Stomach (tissue), 9 donors: ENCODE data around the gene IPCEF1. TPM values are rescaled to one million over a fixed set of nuclear protein-coding genes. Genes with fewer than 3 reads are reported as not detected.

ENCODE experiments used
- DNase-seq, 2 donors: peaks; one replicate each; pipeline versions ENCODE4 v3.0.0 to v3.0.0-alpha.2; 2013 to 2019
- H3K27ac ChIP-seq, 5 donors: fragments of 200-600 bp in 4 of 5; sonication (generic) in 4 of 5; one replicate each; pipeline ENCODE4 v1.5.1; 2013 to 2019; ENCODE audit warnings: mild to moderate bottlenecking in 1 of 5, moderate library complexity in 1 of 5
- H3K27me3 ChIP-seq, 3 donors: fragments of 200-600 bp; sonication (generic); one replicate each; pipeline ENCODE4 v1.5.1; 2017 to 2019; ENCODE audit warnings: mixed run types in 1 of 3
- H3K36me3 ChIP-seq, 4 donors: fragments of 200-600 bp; sonication (generic); 1 replicate in 3 of 4; 2 replicates in 1 of 4; pipeline ENCODE4 v1.5.1; 2016 to 2019
- H3K4me1 ChIP-seq, 4 donors: fragments of 200-600 bp; sonication (generic); one replicate each; pipeline ENCODE4 v1.5.1; 2016 to 2019
- H3K4me3 ChIP-seq, 4 donors: fragments of 200-600 bp; sonication (generic) in 3 of 4; one replicate each; pipeline ENCODE4 v1.5.1; 2016 to 2019; ENCODE audit warnings: mild to moderate bottlenecking in 1 of 4
- H3K9me3 ChIP-seq, 4 donors: fragments of 200-600 bp; sonication (generic); one replicate each; pipeline ENCODE4 v1.5.1; 2016 to 2019
- EP300 ChIP-seq: sonication (generic); formaldehyde crosslinking; IDR thresholded peaks from one replicate; pipeline ENCODE4 v1.6.1; 2017; ENCODE audit warnings: antibody characterized with exemption
- POLR2A ChIP-seq, 4 donors: fragments of 450-650 bp; IDR thresholded peaks; one replicate each; pipeline ENCODE4 v1.6.1; 2016; ENCODE audit warnings: antibody characterized with exemption in 4 of 4, control low read depth in 2 of 4, mild to moderate bottlenecking in 1 of 4, moderate library complexity in 1 of 4
- POLR2AphosphoS5 ChIP-seq, 3 donors: sonication (generic); formaldehyde crosslinking; IDR thresholded peaks; one replicate each; pipeline ENCODE4 v1.6.1; 2016; ENCODE audit warnings: antibody characterized with exemption in 3 of 3
- WGBS, 5 donors: extraction: QIAGEN DNeasy Blood & Tissue Kit in 3 of 5; methylation state at CpG; one replicate each; pipeline versions ENCODE4 v1.1.5 to v1.1.7; 2013 to 2018; 5-methylcytosine and 5-hydroxymethylcytosine counted together
- intact Hi-C: fragments of 100-400 bp; cut with DNase I; formaldehyde crosslinking; loops from one replicate; pipeline ENCODE4 v1.15.1; 2023; ENCODE audit warnings: low total_unique reads
- polyA plus RNA-seq, 3 donors: library from polyadenylated mRNA; stranded (reverse); fragments of 200-250 nt; gene quantifications; one replicate each; pipeline ENCODE4 v1.2.3, GENCODE V29; 2013
- total RNA-seq, 5 donors: library from RNA; depleted of rRNA; stranded (reverse); fragments of >200 nt; gene quantifications; one replicate each; pipeline versions ENCODE4 v1.1.0 to v1.2.3, GENCODE V29; 2014 to 2016
- TF ChIP-seq, protein P1 (sequence below), 7 experiments: fragments of 450-650 bp in 4 of 7; fragments of 200-600 bp in 3 of 7; sonication (generic) in 3 of 7; IDR thresholded peaks; one replicate each; pipeline ENCODE4 v1.5.1; 2016 to 2019; ENCODE audit warnings: antibody characterized with exemption in 7 of 7, control low read depth in 2 of 7, mild to moderate bottlenecking in 1 of 7
- donor health status: healthy with polysubstance abuse.
- donor health status: Bipolar disorder and iron deficiency.
- donor health status: healthy.

IPCEF1 gene
- total and polyA plus RNA-seq, 8 donors, result under 0.01 to 47.1 (median 1.4) TPM; not detected in 2

DNA sequence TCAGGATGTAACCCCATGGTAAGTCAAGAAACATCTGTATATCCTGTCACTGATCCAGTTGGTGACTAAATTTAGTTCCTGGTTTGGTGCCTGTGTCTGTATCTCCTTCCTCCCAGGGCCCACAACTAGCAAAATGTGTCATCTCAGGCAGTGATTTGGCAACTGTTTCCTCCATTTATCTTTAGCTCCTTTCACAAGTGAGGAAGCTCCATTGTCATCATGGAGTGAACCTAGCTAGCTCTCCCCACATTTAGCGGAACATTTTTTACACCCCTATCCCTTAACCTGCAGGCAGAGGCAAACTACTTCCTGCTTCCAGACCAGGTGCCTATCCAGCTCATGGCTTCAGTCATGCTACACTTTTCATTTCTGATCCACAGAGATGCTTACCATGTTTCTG lies 99.5 kb downstream of the IPCEF1 start:
- H3K36me3 ChIP-seq, result no peaks in the 10 kb centered on the region
- no peak overlapping the region for H3K27ac ChIP-seq
- no peak for DNase-seq
- TF ChIP-seq POLR2A (IDR thresholded peaks at IDR 0.05) (no peak), POLR2AphosphoS5 (IDR thresholded peaks at IDR 0.05) (no peak), EP300 (no peak)
- TF ChIP-seq, protein P1, sequence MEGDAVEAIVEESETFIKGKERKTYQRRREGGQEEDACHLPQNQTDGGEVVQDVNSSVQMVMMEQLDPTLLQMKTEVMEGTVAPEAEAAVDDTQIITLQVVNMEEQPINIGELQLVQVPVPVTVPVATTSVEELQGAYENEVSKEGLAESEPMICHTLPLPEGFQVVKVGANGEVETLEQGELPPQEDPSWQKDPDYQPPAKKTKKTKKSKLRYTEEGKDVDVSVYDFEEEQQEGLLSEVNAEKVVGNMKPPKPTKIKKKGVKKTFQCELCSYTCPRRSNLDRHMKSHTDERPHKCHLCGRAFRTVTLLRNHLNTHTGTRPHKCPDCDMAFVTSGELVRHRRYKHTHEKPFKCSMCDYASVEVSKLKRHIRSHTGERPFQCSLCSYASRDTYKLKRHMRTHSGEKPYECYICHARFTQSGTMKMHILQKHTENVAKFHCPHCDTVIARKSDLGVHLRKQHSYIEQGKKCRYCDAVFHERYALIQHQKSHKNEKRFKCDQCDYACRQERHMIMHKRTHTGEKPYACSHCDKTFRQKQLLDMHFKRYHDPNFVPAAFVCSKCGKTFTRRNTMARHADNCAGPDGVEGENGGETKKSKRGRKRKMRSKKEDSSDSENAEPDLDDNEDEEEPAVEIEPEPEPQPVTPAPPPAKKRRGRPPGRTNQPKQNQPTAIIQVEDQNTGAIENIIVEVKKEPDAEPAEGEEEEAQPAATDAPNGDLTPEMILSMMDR (IDR thresholded peaks at IDR 0.05), result no peak
- intact Hi-C loops, result no loop called here
- H3K9me3 ChIP-seq, result peaks cover 0 to 4% (median 0%) of the 10 kb centered on the region in 4 donors
- peaks cover 0 to 15% (median 1%) of the 10 kb centered on the region in 4 donors for H3K4me1 ChIP-seq
- WGBS, 5 donors, result 72 to 91% (median 83%) methylated on average over 1 of the region's 1 CpG
- no peak overlapping the region for H3K4me3 ChIP-seq
- no peaks in the 10 kb centered on the region for H3K27me3 ChIP-seq

GRCh38 chr6:154252678-154253077 lies 103.9 kb downstream of the IPCEF1 start:
- WGBS, 5 donors, result 71 to 79% (median 78%) methylated on average over 3 of the region's 3 CpGs
- Histone ChIP-seq H3K27ac (no peak overlapping the region), H3K9me3 (peaks cover 0 to 4% (median 0%) of the 10 kb centered on the region in 4 donors), H3K4me3 (no peak overlapping the region), H3K36me3 (no peaks in the 10 kb centered on the region), H3K4me1 (peaks cover 0 to 12% (median under 1%) of the 10 kb centered on the region in 4 donors), H3K27me3 (no peaks in the 10 kb centered on the region)
- no peak for DNase-seq
- intact Hi-C loops, result no loop called here
- TF ChIP-seq, protein P1 (IDR thresholded peaks at IDR 0.05), result no peak
- TF ChIP-seq EP300 (no peak), POLR2A (IDR thresholded peaks at IDR 0.05) (no peak), POLR2AphosphoS5 (IDR thresholded peaks at IDR 0.05) (no peak)

DNA sequence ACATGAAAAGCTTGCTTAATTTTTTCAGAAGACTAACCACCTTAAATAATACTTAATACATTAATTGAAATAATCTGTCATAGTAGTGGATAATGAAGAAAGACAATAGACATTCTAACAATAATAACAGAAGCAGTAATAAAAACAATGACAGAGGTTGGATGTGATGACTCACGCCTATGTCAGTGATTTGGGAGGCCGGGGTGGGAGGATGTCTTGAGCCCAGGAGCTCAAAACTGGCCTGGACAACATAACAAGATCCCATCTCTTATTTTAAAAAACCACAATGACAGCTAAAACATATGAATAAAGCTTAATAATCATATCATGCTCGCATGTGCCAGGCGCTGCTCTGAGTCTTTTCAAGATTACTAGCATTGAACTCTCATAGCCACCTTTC lies 105.5 kb downstream of the IPCEF1 start:
- Histone ChIP-seq H3K9me3 (peaks cover 0 to 4% (median 0%) of the 10 kb centered on the region in 4 donors), H3K27me3 (no peaks in the 10 kb centered on the region), H3K4me3 (no peak overlapping the region), H3K36me3 (no peaks in the 10 kb centered on the region), H3K27ac (no peak overlapping the region), H3K4me1 (peaks cover 0 to 13% (median 0%) of the 10 kb centered on the region in 4 donors)
- DNase-seq, result no peak
- WGBS, 5 donors, result 77 to 87% (median 80%) methylated on average over 4 of the region's 4 CpGs
- TF ChIP-seq POLR2A (IDR thresholded peaks at IDR 0.05), result no peak
- TF ChIP-seq, protein P1 (IDR thresholded peaks at IDR 0.05), result no peak
- no peak for TF ChIP-seq POLR2AphosphoS5 (IDR thresholded peaks at IDR 0.05)
- no peak for TF ChIP-seq EP300
- intact Hi-C loops, result no loop called here

DNA sequence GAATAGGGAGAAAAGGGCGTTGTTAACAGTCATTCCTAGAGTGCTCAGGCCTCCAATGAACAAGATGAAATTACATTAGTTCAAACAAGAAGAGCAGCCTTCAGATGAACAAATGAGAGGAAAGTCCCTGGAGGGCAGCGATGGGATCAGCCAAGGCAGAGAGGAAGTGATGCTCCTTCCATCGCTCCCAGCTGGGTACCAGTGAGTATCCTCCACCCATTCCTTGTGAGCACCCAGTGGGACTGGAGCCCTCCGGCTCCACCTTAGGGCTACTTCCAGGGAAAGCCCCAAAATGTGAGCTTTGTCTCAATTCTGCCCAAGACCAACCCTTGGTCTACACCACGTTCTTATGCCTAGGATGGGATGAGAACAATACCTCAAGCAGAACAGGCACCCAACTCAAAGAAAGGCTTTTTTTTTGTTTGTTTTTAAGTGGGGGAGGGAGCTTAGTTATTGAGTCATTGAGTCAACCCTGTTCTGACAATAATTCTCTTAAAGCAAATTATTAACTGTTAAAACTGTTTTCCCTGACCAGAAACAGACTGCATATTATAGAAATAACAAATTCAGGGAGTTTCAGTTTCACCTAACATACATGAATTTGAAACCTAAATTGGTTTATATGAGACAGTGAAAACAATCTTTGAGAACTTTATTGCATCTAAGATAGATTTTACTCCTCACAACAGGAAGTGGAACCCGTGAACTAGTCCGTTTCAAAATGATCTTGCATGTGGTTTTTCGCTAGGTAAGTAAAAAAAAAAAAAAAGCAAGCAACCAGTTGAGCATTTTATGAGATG lies 106.9 kb downstream of the IPCEF1 start:
- Histone ChIP-seq H3K4me3 (no peak overlapping the region), H3K9me3 (no peaks in the 10 kb centered on the region), H3K27me3 (no peaks in the 10 kb centered on the region), H3K4me1 (peaks cover 0 to 13% (median 0%) of the 10 kb centered on the region in 4 donors), H3K36me3 (no peaks in the 10 kb centered on the region), H3K27ac (peak overlapping the region in 4 of 5 donors; percentile 20 to 73 (median 40))
- DNase-seq, result peak in 1 of 2 donors; percentile 38
- intact Hi-C loops, result no loop called here
- WGBS, 5 donors, result 72 to 80% (median 76%) methylated on average over 8 of the region's 8 CpGs
- no peak for TF ChIP-seq POLR2AphosphoS5 (IDR thresholded peaks at IDR 0.05)
- TF ChIP-seq EP300, result no peak
- TF ChIP-seq POLR2A (IDR thresholded peaks at IDR 0.05), result no peak
- TF ChIP-seq, protein P1 (IDR thresholded peaks at IDR 0.05), result no peak
